Anterior cingulate cortex (tissue), 58 donors: ENCODE measurements around the gene DOCK4.
"Not testable (repeated sequence)": the region's sequence is repeated elsewhere in the genome, so short reads cannot be mapped to it uniquely, and the experiment has no call there.

Experiments used
- DNase-seq, 58 donors: peaks; one replicate each; lab custom pipeline; 2025; lab: John Stamatoyannopoulos, UW

DOCK4 gene, protein sequence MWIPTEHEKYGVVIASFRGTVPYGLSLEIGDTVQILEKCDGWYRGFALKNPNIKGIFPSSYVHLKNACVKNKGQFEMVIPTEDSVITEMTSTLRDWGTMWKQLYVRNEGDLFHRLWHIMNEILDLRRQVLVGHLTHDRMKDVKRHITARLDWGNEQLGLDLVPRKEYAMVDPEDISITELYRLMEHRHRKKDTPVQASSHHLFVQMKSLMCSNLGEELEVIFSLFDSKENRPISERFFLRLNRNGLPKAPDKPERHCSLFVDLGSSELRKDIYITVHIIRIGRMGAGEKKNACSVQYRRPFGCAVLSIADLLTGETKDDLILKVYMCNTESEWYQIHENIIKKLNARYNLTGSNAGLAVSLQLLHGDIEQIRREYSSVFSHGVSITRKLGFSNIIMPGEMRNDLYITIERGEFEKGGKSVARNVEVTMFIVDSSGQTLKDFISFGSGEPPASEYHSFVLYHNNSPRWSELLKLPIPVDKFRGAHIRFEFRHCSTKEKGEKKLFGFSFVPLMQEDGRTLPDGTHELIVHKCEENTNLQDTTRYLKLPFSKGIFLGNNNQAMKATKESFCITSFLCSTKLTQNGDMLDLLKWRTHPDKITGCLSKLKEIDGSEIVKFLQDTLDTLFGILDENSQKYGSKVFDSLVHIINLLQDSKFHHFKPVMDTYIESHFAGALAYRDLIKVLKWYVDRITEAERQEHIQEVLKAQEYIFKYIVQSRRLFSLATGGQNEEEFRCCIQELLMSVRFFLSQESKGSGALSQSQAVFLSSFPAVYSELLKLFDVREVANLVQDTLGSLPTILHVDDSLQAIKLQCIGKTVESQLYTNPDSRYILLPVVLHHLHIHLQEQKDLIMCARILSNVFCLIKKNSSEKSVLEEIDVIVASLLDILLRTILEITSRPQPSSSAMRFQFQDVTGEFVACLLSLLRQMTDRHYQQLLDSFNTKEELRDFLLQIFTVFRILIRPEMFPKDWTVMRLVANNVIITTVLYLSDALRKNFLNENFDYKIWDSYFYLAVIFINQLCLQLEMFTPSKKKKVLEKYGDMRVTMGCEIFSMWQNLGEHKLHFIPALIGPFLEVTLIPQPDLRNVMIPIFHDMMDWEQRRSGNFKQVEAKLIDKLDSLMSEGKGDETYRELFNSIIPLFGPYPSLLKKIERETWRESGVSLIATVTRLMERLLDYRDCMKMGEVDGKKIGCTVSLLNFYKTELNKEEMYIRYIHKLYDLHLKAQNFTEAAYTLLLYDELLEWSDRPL (N-terminal part only)

DNA sequence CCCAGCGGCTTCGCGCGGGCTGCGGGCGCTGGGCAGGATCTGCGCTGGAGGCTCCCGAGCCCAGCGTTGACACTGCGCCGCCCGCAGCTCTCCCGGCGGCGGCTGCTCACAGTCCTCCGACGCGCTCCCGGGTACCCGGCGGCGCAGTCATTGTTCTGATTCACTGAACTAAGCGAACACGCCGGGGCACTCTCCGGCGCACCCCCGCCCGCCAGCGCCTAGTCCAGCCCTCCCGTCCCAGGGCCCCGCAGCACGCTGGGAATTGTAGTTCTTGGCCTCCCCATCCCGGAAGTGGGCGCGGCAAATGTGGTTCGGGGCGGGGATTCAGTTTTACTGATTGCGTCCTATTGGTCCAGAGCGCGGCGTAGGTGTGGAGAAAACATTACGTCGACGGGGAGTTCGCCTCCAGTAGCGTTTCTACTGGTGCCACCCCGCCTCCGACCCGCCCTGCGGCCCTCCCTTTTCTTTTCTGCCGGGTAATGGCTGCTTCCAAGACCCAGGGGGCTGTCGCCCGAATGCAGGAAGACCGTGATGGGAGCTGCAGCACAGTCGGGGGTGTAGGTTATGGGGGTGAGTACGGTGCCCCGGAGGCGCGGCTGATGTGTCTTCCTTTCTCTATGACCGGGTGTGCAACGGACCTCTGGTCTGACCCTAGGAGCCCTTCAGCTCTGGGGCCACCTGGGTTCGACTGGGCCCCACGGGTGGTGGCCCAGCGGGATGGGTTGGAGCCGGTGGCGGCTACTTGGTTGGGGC lies at the start of gene DOCK4, which contains the start of gene ZNF277:
DOCK4 (minus strand) TSS at position 162 of the 753 bp plus-strand sequence. CDS start 261 bp downstream, outside the sequence.
ZNF277 (plus strand) TSS at position 458 of the 753 bp plus-strand sequence; CDS start at position 480, 22 bp downstream.
- peak; percentile 94 to 100 (median 99) for DNase-seq

DNA sequence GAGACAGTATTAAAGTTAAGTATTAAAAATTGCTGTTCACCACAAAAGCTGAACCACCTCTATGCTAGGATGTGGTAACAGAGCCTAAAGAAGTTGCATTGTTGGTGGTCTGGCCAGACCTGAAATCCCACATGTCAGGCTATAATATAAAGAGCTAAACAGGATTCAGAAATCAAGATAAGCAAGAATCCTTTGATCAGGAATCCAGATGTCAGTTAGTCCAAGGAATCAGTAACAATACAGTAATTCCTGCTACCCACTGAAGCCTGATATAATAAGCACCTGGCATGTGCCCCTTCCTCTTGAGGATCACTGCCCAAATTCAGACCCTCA lies 49.2 kb upstream of the DOCK4 start:
- no peak for DNase-seq

DNA sequence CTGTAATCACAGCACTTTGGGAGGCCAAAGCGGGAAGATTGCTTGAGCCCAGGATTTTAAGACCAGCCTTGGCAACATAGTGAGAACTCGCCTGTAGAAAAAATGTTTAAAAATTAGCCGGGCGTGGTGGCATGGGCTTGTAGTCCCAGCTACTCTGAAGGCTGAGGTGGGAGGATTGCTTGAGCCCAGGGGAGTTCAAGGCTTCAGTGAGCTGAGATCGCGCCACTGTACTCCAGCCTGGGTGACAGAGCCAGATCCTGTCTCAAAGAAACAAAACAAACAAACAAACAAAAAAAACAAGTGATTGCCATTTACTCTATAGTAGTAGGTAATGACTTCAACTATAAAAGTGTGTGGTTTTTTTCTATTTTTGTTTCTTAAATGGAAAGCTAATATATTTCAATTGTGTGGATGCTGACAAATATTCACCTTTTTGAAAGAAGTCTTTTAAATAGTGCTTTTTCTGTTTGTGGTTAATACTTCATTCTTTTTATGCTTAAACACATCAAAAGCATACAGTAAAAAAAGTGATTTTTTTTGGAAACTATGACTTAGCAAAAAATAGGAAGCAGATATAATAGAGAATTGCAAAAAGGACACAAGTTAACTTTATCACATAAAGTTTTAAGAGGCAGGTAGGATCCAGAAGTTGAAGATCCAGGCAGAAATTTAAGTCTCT lies 48.6 kb upstream of the DOCK4 start:
- DNase-seq = no peak

DNA sequence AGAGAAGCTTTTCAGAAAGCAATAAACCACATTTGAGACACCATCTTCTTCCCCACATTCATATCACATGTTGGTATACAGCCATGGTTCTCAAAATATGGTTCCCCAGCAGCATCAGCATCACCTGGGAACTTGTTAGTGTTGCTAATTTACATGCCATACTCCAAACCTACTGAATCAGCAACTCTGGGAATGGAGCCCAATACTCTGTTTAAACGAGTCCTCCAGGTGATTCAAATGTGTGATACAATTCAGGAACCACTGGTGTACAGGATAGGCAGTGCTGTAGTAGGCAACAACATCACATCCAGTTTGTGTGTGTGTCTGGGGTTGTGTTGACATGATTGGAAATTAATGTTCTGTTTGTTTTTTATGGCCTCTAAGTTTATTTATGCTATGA lies 48.0 kb upstream of the DOCK4 start:
- no peak for DNase-seq

DNA sequence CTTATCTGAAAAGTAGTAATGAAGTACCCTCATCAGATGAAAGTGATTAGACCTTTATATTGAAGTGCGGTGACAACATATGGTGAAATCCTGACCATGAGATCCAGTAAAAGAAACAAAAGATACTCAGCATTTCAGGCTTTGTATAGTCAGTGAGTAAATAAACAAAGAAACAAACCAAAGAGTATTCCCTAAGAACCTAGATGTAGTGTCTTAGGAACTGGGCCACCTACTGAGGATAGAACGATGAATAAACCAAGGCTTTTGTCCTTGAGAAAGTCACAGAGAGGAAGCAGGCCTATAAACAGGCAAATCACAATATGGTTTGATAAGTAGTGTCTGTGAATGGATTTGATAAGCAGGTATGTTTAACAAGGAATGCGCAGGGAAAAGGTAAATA lies 46.5 kb upstream of the DOCK4 start:
- no peak for DNase-seq

DNA sequence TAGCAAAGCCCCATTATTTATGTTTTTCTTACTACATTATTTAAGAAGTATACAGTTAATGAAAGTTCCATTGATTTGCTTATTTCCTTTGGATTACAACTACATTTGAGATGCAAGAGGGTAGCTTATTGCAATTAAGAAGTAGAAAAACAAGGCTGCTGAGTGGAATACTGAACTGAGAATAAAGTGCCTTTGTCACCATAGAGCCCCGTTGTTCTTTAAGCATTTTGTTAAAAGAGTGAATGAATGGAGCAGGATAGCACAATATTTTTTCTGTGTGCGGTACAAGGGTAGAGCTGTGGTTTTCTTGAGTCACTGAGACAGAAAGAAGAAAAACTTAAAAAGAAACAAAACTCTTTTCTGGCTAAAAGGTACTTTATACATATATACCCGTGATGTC lies 45.9 kb upstream of the DOCK4 start:
- DNase-seq = peak in 2 of 58 donors; percentile 11 to 63

DNA sequence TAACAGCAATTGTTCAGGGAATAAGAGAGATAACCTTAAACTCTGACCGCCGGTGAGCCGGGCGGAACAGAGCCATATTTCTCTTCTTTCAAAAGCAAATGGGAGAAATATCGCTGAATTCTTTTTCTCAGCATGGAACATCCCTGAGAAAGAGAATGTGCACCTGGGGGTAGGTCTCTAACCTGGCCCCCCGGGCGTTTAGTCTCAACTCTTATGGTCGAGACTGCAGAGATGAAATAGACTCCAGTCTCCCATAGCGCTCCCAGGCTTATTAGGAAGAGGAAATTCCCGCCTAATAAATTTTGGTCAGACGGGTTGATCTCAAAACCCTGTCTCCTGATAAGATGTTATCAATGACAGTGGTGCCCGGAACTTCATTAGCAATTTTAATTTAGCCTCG lies 43.8 kb upstream of the DOCK4 start:
- not testable (repeated sequence) for DNase-seq

DNA sequence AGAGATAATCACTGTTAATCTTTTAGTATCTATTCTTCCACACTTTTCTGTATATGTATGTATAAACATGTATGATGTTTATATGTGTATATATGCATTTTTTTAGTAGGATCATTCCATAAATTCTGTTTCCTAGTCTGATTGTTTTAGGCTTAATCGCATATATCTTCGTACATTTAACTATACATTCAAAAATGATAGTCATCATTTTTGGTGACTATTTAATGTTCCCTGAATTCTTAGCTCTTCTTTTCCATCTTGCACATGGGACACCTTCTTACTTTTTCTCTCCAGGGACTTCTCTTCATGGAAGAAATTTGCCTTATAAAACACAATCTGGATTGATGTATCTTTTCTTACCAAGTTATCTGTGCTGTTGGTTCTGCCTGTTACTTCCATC lies 42.4 kb upstream of the DOCK4 start:
- no peak for DNase-seq

DNA sequence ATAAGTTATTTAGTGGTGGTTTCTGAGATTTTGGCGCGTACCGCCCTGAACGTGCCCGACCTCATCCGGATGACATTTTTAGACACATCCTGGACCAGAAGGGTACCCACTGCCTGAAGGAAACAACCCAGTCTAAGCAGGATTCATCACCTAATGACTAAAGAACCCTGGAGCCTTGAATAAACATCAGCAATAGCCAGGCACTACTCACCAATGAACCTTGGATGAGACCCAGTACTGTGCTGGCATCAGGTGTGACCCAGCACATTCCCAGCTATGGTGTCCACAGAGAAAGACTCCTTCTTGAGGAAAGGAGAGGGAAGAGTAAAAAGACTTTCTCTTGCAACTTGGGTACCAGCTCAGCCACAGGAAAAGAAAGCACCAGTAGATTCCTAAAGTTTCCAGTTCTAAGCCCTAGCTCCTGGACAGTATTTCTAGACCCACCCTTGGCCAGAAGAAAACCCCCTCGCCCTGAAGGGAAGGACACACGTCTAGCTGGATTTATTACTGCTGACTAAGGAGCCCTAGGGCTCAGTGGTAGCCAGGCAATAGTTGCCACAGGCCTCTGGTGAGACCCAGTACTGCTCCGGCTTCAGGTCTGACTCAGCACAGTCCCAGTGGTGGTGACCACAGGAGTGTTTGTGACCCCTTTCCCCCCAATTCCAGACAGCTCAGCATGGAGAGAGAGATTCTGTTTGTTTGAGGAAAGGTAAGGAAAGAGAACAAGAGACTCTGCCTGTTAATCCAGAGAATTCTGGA lies 32.8 kb upstream of the DOCK4 start:
- DNase-seq = no peak

DNA sequence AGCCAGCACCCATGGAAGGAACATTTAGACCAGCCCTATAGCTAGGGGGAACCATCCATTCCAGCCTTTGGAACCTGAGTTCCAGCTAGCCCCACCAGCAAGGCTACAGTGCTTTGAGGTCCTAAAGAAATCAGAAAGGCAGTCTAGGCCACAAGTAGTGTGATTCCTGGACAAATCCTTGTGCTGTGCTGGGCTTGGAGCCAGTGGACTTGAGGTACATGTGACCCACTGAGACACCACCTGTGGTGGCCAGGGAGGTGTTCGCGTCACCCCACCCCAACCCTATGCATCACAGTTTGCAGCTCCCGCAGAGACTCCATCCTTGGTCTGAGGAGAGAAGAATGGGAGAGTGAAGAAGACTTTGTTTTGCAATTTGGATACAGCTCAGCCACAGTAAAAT lies 32.1 kb upstream of the DOCK4 start:
- no peak for DNase-seq

DNA sequence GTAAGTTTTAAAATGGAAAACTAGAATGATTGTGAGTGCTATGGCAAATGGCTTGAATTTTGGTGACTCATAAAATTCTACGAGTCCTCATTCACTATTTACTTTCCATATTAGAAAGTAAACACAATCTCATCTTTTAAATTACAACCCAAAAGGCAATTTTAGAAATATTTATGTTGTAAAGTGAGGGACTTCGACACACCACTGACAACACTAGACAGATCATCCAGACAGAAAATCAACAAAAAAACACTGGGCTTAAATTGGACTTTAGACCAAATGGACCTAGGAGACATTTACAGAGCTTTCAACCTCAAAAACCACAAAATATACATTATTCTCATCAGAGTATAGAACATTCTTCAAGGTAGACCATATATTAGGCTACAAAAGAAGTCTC lies 30.4 kb upstream of the DOCK4 start:
- no peak for DNase-seq

DNA sequence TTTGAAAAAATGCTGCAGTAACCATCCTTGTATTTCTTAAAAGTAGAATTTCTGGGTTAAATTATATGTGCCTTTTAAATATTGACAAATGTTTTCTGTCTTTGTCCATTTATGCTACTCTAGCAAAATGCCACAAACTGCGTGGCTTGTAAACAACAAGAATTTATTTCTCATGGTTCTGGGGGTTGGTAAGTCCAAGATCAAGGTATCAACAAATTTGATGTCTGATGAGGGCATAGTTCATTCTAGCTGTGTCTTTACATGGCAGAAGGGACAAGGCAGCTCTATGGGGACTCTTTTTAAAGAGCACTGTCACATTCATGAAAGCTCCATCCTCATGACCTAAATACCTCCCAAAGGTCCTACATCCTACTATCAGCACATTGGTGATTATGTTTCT lies 27.9 kb upstream of the DOCK4 start:
- DNase-seq = no peak

DNA sequence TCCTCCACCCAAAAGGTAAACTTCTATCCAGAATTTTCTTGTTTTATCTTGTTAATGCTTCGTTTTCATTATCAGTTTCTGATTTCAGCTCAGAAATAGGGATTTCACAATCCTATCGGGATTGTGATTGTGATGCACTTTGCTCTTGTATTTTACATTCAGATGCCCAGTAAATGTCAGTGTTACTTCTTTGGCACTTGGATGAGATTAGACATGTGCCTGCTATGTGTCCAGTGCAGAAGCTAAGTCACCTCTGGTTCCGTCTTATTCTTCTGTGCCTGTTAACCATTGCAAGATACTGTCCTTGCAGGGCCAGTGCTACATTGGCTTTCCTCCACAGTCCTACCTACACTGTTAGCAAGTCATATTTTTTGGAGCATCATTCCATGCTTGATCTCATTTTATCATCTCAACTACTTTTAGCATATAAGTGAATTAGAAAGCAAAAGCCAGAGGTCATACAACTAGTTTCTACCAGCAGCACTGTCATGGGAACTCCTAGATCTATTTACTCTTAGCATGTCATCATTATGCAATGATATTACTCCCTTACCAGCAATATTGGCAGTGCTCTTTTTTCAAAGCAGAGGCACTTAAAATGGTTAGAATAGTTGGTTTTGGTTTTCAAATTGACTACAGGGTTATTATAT lies 27.0 kb upstream of the DOCK4 start:
- DNase-seq = no peak

DNA sequence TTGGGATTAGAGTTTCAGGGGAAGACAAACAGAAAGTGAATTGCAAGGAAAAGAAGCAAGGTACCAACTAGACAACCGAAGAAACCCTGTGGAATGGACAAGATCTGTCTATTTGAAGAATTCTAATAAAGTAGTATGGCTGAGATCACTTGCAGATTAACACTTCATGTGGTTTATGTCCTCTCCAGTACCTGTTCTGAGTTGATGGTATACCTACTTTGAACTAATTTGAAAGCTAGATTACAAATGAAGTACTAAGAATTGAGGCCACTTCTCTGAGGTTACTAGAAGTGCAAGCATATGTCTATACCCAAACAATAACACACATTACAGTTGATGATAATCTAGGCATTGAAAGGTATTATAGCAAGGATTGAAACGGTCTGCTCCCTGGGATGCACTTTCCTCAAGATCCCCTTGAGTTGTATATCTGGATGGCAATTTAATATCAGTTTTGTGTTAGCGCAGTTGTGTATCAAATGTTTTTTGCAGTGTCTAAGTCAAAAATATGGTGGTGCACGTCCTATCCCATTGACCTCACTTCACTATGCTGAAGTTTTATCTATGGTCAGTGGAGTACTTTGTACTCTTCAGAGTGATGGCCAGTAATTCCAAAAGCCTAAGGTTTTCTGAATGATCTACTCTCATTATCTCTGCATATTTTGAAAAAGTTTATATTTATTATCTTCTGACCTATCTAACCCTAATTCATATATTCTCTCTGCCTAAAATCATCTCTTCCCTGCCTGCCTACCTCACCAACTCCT lies 26.2 kb upstream of the DOCK4 start:
- DNase-seq = no peak

DNA sequence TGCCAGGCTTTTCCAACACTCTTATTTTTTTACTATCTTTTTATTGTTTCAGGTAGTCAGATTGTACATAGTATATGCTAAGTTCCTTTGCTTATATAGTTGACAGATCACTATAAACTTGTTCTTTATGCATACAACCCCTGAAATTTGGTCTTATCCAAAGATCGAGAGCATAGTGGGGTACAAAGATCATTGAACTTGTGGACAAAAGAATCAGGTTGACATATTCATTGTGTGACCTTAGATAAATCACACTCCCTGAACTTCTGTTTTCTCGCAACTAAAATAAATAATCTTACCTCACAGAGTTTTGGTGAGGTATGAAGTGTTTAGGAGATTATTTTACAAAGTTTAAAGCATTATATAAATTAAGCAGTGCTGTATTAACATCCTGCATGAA lies 22.4 kb upstream of the DOCK4 start:
- no peak for DNase-seq

DNA sequence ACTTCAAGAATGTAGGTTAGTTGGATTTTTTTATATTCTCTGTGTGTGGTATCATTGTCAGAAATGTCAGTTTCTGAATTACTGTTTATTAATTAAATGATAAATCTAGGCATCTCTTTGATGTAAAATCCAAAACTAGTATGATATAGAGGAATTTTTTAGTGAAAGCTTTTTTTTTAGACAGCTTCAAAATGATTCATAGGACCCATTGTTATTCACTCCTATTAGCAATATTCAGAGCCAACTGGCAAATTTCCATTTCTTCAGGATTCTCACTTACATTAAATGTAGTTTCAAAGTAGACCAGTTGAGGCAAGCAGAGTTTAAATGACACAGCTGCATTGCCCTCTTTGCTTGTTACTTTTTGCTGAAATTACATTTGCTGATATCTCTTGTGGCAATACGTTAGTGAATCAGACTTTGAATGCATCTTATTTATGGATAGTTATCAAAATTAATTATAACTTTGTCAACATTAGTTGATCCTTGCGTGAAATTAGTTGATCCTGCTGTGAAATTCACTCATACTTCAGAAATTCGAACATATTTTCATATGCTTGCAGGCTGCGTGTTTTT lies 20.6 kb upstream of the DOCK4 start:
- DNase-seq = no peak

DNA sequence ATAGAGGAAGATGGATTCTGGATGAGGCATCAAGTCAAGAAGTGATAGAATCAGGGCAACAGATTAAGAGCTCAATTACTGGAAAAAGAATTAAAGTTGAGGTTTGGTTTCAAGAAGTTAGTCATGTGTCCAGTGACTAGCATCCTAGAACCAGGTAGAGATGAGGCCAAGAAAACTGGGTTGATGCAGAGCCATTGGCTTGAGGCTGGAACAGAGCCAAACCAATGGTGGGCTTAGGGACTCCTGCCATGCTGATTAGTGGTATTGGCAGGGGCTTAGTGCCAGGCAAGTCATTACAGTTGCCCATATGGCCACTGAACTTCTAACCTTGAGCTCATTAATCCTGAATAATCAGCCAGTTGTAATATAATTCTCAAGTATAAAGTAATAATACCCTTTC lies 18.8 kb upstream of the DOCK4 start:
- peak in 1 of 58 donors; percentile 9 for DNase-seq
